Superior temporal gyrus (tissue), 1 donor: ENCODE results near the gene RMI2.
"Not testable (repeated sequence)": the region's sequence is repeated elsewhere in the genome, so short reads cannot be mapped to it uniquely, and the experiment has no call there.

ENCODE experiments used
- DNase-seq: peaks from one replicate; pipeline ENCODE4 v3.0.0-alpha.2; 2016; ENCODE audit errors: extremely low spot score

The RMI2 gene

GRCh38 chr16:11353158-11353557 is 7.9 kb downstream of the RMI2 start:
- no peak for DNase-seq

GRCh38 chr16:11354407-11354732 is 9.1 kb downstream of the RMI2 start:
- no peak for DNase-seq

DNA sequence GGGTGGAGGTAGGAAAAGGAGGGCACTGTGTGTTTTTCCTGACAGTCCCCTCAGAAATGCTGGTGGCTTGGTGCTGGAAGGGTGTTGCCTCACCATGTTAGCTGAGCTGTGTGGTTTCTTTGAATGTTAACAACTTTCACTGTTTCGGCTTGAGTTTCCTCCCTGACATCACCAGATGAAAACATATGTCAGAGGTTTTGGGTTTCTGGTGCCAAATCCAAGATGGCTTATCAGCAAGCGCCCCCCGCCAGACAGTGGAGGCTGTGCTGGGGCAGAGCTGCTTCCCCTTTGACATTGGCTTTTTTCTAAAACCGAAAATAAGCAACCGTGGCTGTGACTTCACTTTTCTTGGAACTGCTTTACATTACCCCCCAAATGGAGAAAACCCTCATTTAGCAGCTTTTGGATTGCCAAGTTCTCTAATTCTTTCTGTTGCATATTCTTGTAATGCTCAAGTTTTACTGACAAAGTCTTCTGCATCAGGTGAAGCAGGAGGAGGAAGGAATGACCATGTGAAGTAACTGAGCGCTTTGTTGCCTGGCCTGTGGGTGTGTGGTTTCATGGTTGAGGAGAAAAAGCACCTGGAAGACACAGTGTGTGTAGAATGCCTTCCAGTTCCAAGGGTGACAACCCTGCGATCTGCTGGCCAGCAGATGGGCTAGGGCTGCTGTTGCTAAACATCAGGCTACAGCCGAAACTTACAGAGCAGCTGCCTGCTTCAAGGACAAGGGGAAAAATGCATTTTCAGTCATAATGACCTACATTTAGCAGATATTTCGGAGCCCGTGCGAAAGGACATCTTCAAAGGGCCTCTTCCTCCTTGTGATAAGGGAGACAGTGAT is 9.7 kb downstream of the RMI2 start:
- no peak for DNase-seq

DNA sequence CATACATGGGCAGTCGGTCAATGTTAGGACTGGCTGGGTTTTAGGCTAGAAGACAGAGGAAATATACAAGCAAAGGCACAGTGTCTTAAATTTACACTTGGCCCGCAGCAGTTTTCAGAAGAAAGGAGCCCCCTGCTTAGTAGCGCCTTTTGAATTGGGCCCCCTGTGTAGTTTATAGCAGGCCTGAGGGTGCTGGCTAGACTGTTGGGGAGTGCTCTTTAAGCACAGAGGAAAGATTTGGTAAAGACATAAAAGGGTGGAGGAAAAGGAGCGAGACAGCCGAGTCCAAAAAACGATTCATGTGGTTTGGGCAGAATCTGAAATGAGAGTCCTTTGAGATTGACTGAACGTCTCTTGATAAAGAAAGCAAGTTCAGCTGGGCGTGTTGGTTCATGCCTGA is 10.6 kb downstream of the RMI2 start:
- no peak for DNase-seq

DNA sequence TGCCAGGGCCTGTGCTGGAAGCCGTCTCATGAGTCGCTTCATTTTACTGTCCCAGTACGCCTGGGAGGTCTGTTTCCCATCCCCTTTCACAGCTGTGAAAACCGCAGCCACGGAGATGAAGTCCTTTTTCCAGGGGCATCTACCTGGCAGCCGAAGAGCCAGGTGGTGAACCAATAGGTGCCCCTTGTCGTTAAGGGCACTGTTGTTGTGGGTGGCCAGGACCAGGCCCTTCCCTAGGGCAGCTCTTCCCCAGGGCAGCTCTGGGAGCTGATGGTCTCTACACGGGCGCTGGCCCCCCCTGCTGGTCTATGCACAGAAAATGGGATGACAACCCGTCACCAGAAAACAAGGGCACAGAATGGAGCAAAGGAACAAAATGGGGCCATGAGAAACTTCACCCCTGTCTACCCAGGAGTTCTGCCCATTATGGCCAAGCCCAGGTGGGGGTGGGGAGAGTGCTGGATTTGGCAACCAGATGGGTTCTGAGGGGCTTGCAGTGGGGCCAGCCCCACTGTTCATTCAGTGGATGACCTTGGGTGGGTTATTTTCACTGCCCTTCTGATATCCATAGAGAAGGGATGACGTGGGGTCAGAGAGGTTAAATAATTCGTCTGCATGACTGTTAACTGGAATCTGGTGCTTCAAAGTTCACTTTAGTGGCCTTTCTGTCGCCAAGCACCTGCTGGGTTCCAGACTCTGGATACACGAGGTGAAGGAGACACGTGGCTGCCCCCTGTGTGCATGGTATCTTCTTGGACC is 11.5 kb downstream of the RMI2 start:
- DNase-seq: peak; percentile 39

- DNase-seq: no peak
Measured at GRCh38 chr16:11358531-11358930, 13.3 kb downstream of the RMI2 start.

DNA sequence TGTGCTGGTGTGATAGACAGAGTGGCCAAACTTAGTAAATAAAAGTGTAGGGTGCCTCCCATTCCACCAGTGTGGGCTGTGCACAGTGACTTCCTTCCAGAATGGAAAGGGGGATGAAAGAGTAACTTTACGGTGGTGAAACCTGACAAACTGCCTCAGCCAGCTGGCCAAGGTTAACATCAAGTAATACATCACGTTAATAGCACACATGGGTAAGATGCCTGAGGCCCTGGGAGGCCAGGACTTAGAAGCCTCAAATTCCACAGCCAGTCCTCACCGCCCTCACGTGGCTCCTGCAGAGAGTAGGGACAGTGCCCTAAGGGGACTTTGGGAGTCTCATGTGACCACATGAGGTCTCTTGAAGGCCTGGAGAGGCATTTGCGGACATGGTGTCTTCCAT is 14.1 kb downstream of the RMI2 start:
- no peak for DNase-seq

- DNase-seq: no peak
Measured at GRCh38 chr16:11360641-11361373, 15.5 kb downstream of the RMI2 start.

DNA sequence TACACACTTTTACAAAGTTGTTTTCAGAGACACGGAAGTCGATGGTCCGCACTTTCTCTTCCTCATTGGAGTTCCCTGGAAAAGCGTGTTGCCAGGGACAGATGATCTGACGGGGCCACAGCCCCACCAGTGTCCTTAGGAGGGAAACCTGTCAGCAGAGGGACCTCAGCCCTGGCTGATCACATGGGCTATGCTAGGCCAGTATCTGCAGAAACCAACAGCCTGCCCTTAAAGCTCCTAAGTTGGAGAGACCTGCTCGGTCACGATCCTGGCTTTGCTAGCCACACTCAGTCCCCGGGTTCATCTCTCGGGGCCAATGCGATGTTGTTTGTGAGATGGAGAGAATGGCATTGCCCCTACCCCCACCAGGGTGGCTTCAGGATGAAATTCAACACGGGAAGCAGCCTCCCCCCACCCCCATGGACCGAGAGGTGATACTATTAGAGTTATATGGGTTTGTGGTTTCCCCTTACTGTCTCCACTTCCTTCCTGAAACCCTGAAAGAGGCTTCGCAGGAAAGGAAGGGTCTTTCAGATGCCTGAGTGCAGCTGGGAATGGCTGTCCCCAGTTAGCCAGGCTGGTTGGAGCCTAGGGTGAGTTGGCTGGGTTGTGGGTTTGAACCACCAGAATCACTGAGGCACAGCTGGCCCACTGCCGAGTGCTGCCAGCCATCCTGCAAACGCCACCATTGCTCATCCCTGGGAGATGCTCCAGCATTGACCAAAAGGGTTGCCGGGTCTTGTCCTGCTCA is 16.6 kb downstream of the RMI2 start:
- DNase-seq: no peak

GRCh38 chr16:11363927-11364258 is 18.6 kb downstream of the RMI2 start:
- no peak for DNase-seq

DNA sequence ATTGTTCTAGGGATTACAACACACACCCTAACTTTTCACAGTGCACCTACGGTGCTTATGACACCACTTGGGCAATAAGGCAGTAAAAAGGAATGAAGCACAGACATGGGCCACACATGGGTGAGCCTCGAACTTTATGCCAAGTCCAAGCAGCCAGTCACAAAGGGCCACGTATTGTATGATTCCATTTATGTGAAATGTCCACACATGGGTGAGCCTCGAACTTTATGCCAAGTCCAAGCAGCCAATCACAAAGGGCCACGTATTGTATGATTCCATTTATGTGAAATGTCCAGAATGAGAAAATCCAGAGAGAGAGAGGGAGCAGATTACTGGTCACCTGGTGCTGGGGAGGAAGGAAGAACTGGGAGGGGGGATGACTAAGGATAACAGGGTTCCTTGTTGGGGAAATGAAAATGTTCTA is 22.2 kb downstream of the RMI2 start:
- no peak for DNase-seq

- DNase-seq: no peak
Measured at GRCh38 chr16:11370084-11370931, 25.0 kb downstream of the RMI2 start.

DNA sequence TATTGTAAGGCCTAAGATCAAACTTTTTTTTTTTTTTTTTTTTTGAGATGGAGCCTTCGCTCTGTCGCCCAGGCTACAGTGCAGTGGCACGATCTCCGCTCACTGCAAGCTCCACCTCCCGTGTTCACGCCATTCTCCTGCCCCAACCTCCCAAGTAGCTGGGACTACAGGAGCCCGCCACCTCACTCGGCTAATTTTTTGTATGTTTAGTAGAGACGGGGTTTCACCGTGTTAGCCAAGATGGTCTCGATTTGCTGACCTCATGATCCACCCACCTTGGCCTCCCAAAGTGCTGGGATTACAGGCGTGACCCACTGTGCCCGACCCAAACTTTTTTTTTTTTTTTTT is 25.6 kb downstream of the RMI2 start:
- DNase-seq: not testable (repeated sequence)

- DNase-seq: no peak
Measured at GRCh38 chr16:11372073-11372828, 27.0 kb downstream of the RMI2 start.

DNA sequence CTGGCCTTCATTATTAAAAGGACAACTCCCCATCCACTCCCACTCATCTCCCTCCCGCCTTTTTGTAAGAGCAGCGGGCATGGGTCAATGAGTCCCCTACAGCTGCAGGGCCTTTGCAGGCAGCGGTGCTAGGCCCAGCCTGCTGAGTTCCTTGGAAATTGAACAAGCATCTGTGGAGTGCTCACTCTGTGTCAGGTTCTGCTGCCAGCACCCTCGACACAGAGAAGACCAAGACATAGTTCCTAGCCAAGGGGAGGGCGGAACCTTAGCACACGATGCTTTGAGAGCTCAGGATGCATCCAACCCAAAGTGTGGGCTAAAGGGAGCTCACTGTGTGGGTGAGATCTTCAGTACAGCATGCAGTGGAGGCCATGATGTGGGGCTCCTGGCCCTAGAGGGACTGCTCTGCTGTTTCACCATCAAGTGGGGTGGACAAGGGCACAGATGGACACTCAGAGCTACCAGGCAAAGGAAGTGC is 27.6 kb downstream of the RMI2 start:
- no peak for DNase-seq

DNA sequence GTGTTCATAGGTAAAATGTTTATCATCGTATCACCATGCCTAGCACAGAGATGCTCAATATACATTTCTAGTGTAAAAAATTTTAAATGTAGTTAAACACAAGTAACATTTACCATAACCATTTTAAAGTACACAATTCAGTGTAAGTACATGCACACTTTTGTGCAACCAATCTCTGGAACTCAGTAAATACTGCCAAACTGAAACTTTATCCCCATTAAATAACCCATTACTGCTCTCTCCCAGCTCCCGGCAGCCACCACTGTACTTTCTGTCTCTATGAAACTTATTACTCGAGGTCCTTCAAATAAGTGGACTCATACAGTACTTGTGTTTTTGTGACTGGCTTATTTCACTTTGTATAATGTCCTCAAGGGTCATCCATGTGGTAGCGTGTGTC is 29.0 kb downstream of the RMI2 start:
- no peak for DNase-seq

DNA sequence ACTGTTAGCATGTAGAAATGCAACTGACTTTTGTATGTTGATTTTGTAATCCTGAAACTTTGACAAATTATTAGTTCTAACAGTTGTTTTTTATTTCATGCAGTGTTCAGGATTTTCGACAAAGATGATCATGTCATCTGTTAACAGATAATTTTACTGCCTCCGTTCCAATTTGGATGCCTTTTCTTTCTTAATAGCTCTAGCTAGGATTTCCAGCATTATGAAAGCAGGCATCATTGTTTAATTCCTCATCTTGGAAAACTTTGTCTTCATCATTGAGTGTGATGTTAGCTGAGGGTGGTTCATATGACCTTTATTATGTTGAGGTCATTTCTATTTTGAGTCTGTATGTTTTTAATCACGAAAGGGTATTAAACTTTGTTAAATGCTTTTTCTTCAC is 31.9 kb downstream of the RMI2 start:
- no peak for DNase-seq

DNA sequence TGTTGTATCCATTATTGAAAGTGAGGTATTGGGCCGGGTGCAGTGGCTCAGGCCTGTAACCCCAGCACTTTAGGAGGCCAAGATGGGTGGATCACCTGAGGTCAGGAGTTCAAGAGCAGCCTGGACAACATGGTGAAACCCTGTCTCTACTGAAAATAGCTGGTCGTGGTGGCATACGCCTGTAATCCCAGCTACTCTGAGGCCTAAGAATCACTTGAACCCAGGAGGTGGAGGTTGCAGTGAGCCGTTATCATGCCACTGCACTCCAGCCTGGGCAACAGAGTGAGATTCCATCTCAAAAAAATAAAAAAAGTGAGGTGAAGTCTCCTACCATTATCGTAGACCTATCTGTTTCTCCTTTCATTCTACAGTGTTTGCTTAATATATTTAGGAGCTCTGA is 33.7 kb downstream of the RMI2 start:
- not testable (repeated sequence) for DNase-seq

DNA sequence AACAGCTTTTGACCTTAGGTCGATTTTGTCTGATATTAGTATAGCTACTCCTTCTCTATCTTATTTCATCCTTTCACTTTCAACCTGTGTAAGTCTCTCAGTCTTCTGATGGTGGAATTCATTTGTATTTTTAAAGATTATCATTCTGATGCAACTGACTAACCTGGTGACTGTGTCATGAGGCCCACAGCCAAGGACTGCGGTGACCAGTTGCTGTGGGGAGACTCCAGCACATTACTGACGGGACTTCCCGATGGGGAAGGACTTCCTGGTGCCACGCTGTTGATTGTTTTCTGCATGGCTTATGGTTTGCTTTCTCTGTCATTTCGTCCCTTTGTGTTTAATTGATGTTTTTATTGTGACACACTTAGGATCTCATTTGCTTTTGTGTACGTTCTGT is 34.2 kb downstream of the RMI2 start:
- no peak for DNase-seq

- no peak for DNase-seq
Measured at GRCh38 chr16:11380836-11381235, 35.6 kb downstream of the RMI2 start.
